ENCODE results near the gene SUPT16H. TPM values are rescaled to one million over a fixed set of nuclear protein-coding genes. Genes with fewer than 3 reads are reported as not detected.

Gene SUPT16H
- total RNA-seq, 1 donor from 2014 or later, result 77.8 TPM

DNA sequence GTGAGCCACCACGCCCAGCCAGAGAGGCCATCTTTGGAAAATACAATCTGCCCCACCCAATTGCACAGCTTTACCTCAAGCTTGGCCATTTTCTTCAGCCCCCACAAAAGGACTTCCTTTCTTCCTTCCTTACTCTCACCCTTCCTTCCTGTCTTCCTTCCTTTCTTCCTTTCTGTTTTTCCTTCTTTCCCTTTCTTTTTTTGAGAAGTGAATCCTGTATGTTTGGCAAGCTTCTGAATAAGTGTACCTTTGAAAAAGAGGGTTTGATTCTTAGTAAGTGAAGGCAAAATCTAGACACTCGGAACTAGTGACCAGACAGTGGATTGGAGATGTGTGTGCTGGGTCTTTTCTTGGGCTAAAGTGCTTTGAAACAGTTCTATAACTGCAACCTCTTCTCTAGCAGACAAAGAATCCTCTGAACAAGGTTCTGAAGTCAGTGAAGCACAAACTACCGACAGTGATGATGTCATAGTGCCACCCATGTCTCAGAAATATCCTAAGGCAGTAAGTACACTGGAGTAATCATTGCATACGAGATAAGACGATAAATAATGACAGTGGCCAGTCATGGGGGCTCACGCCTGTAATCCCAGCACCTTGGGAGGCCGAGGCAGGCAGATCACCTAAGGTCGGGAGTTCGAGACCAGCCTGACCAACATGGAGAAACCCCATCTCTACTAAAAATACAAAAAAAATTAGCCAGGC is 49.5 kb downstream of the SUPT16H start:
- no peaks in the 10 kb centered on the region for H3K27me3 ChIP-seq (ENCODE audit: control insufficient read depth, insufficient read depth, low read length)
- no peaks in the 10 kb centered on the region for H3K36me3 ChIP-seq (ENCODE audit: control insufficient read depth, insufficient read depth, low read length)
- TF ChIP-seq CTCF (IDR thresholded peaks at IDR 0.05; ENCODE audit: insufficient read depth, low read length, poor library complexity, severe bottlenecking), result no peak
- H3K4me3 ChIP-seq (ENCODE audit: low read depth, low read length), result no peak overlapping the region
- DNase-seq (ENCODE audit: low read depth), result no peak

DNA sequence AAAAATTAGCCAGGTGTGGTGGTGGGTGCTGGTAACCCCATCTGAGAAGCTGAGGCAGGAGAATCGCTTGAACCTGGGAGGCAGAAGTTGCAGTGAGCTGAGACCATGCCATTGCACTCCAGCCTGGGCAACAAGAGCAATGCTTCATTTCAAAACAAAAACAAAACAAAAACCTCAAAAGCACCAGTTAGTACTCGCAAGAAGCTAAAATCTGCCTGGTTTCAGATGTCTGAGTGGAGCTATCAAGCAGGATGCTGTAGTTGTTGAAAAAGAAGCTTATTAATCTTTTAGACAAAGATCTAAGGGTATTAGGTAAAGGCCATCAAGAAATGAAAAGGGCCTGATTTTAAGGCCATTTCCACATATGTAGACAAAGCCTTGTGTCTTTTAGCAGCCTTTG is 50.9 kb downstream of the SUPT16H start:
- no peaks in the 10 kb centered on the region for H3K27me3 ChIP-seq (ENCODE audit: control insufficient read depth, insufficient read depth, low read length)
- no peaks in the 10 kb centered on the region for H3K36me3 ChIP-seq (ENCODE audit: control insufficient read depth, insufficient read depth, low read length)
- no peak overlapping the region for H3K4me3 ChIP-seq (ENCODE audit: low read depth, low read length)
- no peak for TF ChIP-seq CTCF (IDR thresholded peaks at IDR 0.05; ENCODE audit: insufficient read depth, low read length, poor library complexity, severe bottlenecking)
- DNase-seq (ENCODE audit: low read depth), result no peak

- TF ChIP-seq CTCF (IDR thresholded peaks at IDR 0.05; ENCODE audit: insufficient read depth, low read length, poor library complexity, severe bottlenecking), result no peak
- no peaks in the 10 kb centered on the region for H3K27me3 ChIP-seq (ENCODE audit: control insufficient read depth, insufficient read depth, low read length)
- DNase-seq (ENCODE audit: low read depth), result no peak
- no peak overlapping the region for H3K4me3 ChIP-seq (ENCODE audit: low read depth, low read length)
- no peaks in the 10 kb centered on the region for H3K36me3 ChIP-seq (ENCODE audit: control insufficient read depth, insufficient read depth, low read length)
These were observed 56.8 kb downstream of the SUPT16H start for GRCh38 chr14:21326972-21327371.

- H3K36me3 ChIP-seq (ENCODE audit: control insufficient read depth, insufficient read depth, low read length), result no peaks in the 10 kb centered on the region
- H3K4me3 ChIP-seq (ENCODE audit: low read depth, low read length), result no peak overlapping the region
- no peak for TF ChIP-seq CTCF (IDR thresholded peaks at IDR 0.05; ENCODE audit: insufficient read depth, low read length, poor library complexity, severe bottlenecking)
- no peak for DNase-seq (ENCODE audit: low read depth)
- H3K27me3 ChIP-seq (ENCODE audit: control insufficient read depth, insufficient read depth, low read length), result no peaks in the 10 kb centered on the region
These were observed 61.1 kb downstream of the SUPT16H start for GRCh38 chr14:21322716-21323115.

DNA sequence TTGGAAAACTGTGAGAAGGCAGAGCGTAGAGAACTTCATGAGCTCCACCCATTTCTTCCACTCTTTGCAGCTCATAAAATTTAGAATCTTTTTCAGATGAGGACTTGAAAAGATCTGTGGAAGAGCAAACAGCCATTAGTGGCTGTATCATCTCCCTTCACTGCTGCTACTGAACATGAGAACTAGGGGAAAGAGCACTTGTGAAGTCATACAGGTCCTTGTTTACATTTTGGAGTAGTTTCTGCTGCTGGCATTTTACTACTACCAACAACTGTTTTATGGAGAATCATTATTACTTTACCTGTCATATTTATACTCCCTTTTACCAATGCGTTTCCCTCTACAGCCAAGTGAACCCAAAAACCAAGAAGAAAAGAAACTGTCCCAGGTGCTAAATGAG is 62.9 kb downstream of the SUPT16H start:
- TF ChIP-seq CTCF (IDR thresholded peaks at IDR 0.05; ENCODE audit: insufficient read depth, low read length, poor library complexity, severe bottlenecking), result no peak
- no peak for DNase-seq (ENCODE audit: low read depth)
- no peak overlapping the region for H3K4me3 ChIP-seq (ENCODE audit: low read depth, low read length)
- H3K27me3 ChIP-seq (ENCODE audit: control insufficient read depth, insufficient read depth, low read length), result no peaks in the 10 kb centered on the region
- H3K36me3 ChIP-seq (ENCODE audit: control insufficient read depth, insufficient read depth, low read length), result no peaks in the 10 kb centered on the region

- TF ChIP-seq CTCF (IDR thresholded peaks at IDR 0.05; ENCODE audit: insufficient read depth, low read length, poor library complexity, severe bottlenecking), result no peak
- H3K4me3 ChIP-seq (ENCODE audit: low read depth, low read length), result no peak overlapping the region
- no peak for DNase-seq (ENCODE audit: low read depth)
- H3K27me3 ChIP-seq (ENCODE audit: control insufficient read depth, insufficient read depth, low read length), result no peaks in the 10 kb centered on the region
- H3K36me3 ChIP-seq (ENCODE audit: control insufficient read depth, insufficient read depth, low read length), result no peaks in the 10 kb centered on the region
These were observed 66.4 kb downstream of the SUPT16H start for GRCh38 chr14:21317398-21317797.

Measured in kidney epithelial cell (primary cell).